D721Med (cell line): ENCODE measurements around the gene BBS9.
"Not testable (repeated sequence)": the region's sequence is repeated elsewhere in the genome, so short reads cannot be mapped to it uniquely, and the experiment has no call there.

Experiments
- DNase-seq: peaks from one replicate; pipeline ENCODE4 v3.0.0; 2011; ENCODE audit warnings: low spot score; ENCODE audit not compliant: insufficient read length
- FAIRE-seq: peaks from 2 replicates; lab custom pipeline; 2011; peaks lifted over from hg19 to GRCh38; lab: Jason Lieb, UNC
- TF ChIP-seq, protein P1 (sequence below): IDR thresholded peaks from 2 replicates; pipeline ENCODE4 v1.5.1; 2012; ENCODE audit warnings: mild to moderate bottlenecking, control low read depth; ENCODE audit not compliant: insufficient read depth; ENCODE audit errors: missing control alignments

Gene BBS9

DNA sequence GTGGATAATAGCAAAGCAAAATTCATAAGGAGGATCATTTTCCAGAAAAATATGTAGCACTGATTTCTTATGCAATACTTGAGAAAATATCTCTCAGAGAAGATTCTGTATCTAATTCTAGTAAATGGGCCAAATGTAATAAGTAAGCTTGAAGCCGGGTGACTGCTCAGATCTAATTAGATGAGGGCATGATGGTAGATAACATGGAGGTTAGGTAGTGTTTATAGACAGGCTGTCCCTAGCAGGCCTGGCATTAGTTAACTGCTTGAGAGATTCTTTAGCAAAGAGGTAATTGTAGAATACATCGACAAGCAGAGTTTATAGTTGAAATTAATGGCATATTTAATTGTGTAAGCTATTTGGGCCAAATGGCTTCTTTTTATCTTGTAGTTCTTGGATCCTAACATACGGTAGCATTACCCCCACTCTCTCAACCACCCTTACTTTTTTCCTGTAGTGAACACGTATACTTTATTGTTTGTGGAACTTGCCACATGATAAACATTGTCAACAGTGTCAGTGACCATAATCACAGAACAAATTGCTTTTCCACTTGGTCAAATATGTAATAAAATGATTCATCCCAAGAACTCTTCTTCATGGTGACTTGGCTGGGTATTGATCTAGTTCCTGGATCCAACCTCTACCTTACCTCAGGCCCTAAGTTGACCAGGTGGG, 343.1 kb downstream of the BBS9 start:
- FAIRE-seq (no peak), DNase-seq (no peak)
- TF ChIP-seq, protein P1, sequence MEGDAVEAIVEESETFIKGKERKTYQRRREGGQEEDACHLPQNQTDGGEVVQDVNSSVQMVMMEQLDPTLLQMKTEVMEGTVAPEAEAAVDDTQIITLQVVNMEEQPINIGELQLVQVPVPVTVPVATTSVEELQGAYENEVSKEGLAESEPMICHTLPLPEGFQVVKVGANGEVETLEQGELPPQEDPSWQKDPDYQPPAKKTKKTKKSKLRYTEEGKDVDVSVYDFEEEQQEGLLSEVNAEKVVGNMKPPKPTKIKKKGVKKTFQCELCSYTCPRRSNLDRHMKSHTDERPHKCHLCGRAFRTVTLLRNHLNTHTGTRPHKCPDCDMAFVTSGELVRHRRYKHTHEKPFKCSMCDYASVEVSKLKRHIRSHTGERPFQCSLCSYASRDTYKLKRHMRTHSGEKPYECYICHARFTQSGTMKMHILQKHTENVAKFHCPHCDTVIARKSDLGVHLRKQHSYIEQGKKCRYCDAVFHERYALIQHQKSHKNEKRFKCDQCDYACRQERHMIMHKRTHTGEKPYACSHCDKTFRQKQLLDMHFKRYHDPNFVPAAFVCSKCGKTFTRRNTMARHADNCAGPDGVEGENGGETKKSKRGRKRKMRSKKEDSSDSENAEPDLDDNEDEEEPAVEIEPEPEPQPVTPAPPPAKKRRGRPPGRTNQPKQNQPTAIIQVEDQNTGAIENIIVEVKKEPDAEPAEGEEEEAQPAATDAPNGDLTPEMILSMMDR, result no peak

- no peak for FAIRE-seq
Observed at GRCh38 chr7:33477719-33478480, 348.5 kb downstream of the BBS9 start.

DNA sequence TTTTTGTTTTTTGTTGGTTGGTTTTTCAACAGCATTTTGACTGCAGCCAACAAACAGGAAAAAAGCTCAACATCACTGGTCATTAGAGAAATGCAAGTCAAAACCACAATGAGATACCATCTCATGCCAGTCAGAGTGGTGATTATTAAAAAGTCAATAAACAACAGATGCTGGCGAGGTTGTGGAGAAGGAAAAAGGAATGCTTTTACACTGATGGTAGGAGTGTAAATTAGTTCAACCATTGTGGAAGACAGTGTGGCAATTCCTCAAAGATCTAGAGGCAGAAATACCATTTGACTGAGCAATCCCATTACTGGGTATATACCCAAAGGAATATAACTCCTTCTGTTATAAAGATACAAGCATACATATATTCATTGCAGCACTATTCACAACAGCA, 355.1 kb downstream of the BBS9 start:
- not testable (repeated sequence) for DNase-seq, FAIRE-seq

More at GRCh38 chr7:33477719-33478480, 348.5 kb downstream of the BBS9 start:
- TF ChIP-seq, protein P1, result no peak
- no peak for DNase-seq

- TF ChIP-seq, protein P1, result no peak
- DNase-seq (no peak), FAIRE-seq (no peak)
Observed at GRCh38 chr7:33485747-33486493, 356.6 kb downstream of the BBS9 start.

DNA sequence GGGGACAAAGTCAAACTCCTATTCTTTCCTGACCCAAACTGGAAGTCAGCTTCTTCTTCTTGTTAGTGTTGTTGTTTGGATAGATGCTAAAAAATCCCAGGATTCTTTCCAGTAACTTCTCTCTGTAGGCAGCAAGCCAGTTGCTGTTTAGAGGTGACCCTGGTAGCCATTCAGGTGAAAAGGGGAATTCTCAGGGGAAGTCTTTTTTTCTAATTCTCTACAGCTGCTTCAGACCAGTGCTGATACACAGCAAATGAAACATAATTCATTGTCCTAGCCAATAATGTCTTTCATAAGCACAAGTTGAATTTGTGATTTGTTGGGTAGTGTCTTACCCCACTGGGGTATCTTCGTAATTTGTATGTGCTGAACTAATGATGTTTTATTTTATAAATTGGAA, 357.3 kb downstream of the BBS9 start:
- no peak for FAIRE-seq
- TF ChIP-seq, protein P1, result no peak
- no peak for DNase-seq

GRCh38 chr7:33487998-33488682, 358.8 kb downstream of the BBS9 start:
- FAIRE-seq (no peak), DNase-seq (no peak)

More at GRCh38 chr7:33487998-33488682, 358.8 kb downstream of the BBS9 start:
- TF ChIP-seq, protein P1, result no peak
